HL-60 (cell line): ENCODE data around the gene CENPX.

Experiments used
- DNase-seq, 2 experiments: peaks; one replicate each; pipeline ENCODE4 v3.0.0-alpha.2; 2010 to 2020; ENCODE audit warnings: low read depth in 1 of 2, low spot score in 1 of 2
- H3K27ac ChIP-seq: fragments of 250-450 bp; sonication (Bioruptor Pico); replicated peaks from 2 replicates; pipeline ENCODE4 v1.5.1; 2020; ENCODE audit warnings: mild to moderate bottlenecking, moderate library complexity
- H3K27me3 ChIP-seq: fragments of 250-450 bp; sonication (Bioruptor Pico); 2 replicates; pipeline ENCODE4 v1.5.1; 2021; ENCODE audit warnings: mild to moderate bottlenecking, moderate library complexity; ENCODE audit not compliant: insufficient read depth, poor library complexity, severe bottlenecking
- H3K4me3 ChIP-seq: replicated peaks from 2 replicates; pipeline ENCODE4 v1.5.1; 2011; ENCODE audit warnings: mild to moderate bottlenecking, control low read depth, low read length; ENCODE audit not compliant: insufficient read depth
- GABPA ChIP-seq: IDR thresholded peaks from 2 replicates; pipeline ENCODE4 v1.6.1; 2012; ENCODE audit warnings: low read depth
- POLR2AphosphoS5 ChIP-seq: IDR thresholded peaks from 2 replicates; pipeline ENCODE4 v1.6.1; 2012; ENCODE audit warnings: low read depth
- REST ChIP-seq: IDR thresholded peaks from 2 replicates; pipeline ENCODE4 v1.6.1; 2012; ENCODE audit warnings: low read depth; ENCODE audit not compliant: insufficient replicate concordance
- SPI1 ChIP-seq: IDR thresholded peaks from 2 replicates; pipeline ENCODE4 v1.6.1; 2012; ENCODE audit warnings: low read depth, mild to moderate bottlenecking, borderline replicate concordance
- TF ChIP-seq, protein P1 (sequence below): IDR thresholded peaks from one replicate; pipeline ENCODE4 v1.5.1; 2011; ENCODE audit warnings: low read length, control low read depth, inconsistent platforms; ENCODE audit not compliant: insufficient read depth

CENPX gene

GRCh38 chr17:82013772-82014321 lies 8.8 kb downstream of the CENPX start:
- TF ChIP-seq REST: no peak
- no peak for TF ChIP-seq GABPA
- no peak for TF ChIP-seq POLR2AphosphoS5
- no peak for TF ChIP-seq SPI1
- TF ChIP-seq, protein P1, sequence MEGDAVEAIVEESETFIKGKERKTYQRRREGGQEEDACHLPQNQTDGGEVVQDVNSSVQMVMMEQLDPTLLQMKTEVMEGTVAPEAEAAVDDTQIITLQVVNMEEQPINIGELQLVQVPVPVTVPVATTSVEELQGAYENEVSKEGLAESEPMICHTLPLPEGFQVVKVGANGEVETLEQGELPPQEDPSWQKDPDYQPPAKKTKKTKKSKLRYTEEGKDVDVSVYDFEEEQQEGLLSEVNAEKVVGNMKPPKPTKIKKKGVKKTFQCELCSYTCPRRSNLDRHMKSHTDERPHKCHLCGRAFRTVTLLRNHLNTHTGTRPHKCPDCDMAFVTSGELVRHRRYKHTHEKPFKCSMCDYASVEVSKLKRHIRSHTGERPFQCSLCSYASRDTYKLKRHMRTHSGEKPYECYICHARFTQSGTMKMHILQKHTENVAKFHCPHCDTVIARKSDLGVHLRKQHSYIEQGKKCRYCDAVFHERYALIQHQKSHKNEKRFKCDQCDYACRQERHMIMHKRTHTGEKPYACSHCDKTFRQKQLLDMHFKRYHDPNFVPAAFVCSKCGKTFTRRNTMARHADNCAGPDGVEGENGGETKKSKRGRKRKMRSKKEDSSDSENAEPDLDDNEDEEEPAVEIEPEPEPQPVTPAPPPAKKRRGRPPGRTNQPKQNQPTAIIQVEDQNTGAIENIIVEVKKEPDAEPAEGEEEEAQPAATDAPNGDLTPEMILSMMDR: no peak
- no peak overlapping the region for H3K4me3 ChIP-seq
- no peaks in the 10 kb centered on the region for H3K27me3 ChIP-seq
- H3K27ac ChIP-seq: no peak overlapping the region
- DNase-seq: no peak

- TF ChIP-seq GABPA (no peak), REST (no peak), POLR2AphosphoS5 (no peak), SPI1 (no peak)
- TF ChIP-seq, protein P1: no peak
- H3K27me3 ChIP-seq: no peaks in the 10 kb centered on the region
- no peak for DNase-seq
- H3K27ac ChIP-seq: no peak overlapping the region
- H3K4me3 ChIP-seq: no peak overlapping the region
Observed at GRCh38 chr17:82013341-82013740, 9.3 kb downstream of the CENPX start.

DNA sequence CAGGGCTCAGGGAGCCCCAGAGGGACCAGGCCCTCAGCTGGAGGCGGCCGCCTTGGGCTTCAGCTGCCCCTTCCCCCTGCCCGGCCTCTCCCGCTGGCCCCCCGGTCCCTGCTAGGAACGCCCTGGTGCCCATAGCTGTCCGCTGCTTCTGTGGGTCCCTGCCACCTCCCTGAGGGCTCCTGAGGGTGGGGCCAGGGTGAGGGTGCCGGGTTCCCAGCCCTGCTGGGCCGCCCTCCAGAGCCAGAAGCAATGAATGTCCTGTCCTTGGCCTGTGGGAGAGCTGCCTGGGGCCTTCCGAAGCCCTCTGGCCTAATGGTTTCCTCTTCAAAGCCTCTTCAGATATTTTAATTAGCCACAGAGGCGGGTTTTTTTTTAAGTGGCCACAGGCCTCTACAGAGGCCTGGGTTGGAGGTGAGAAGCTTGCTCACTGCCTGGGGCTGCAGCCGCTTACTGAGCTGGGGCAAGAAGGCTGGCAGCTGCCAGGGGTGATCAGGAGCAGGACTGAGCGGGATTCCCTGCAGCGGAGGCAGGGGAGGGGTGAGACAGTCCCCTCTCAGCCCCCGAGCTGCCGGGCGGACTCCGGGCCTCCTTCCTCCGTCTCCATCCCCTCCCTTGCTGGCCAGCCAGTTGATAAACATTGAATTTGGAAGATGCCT lies 9.9 kb downstream of the CENPX start:
- Histone ChIP-seq H3K27ac (no peak overlapping the region), H3K27me3 (no peaks in the 10 kb centered on the region), H3K4me3 (no peak overlapping the region)
- no peak for DNase-seq
- TF ChIP-seq SPI1 (no peak), GABPA (no peak), REST (no peak)
